PC-9 (cell line): ENCODE results near the gene NPW. TPM values are rescaled to one million over a fixed set of nuclear protein-coding genes. Genes with fewer than 3 reads are reported as not detected.
A peak's percentile ranks its signal among the peaks of the same experiment; 100 is the strongest.

Source experiments
- BruUV-seq: library from RNA; stranded (reverse); fragments of 400-500 nt; replicated peaks from 2 replicates; lab custom pipeline; 2021; lab: Mats Ljungman, UMichigan
- CTCF ChIA-PET: fragments of 300-600 bp; sonication (Branson Sonifier 250); formaldehyde crosslinking; loops from one replicate; lab custom pipeline; 2022; ENCODE audit warnings: antibody characterized with exemption; lab: Charles Lee
- POLR2A ChIA-PET: fragments of 300-600 bp; sonication (Branson Sonifier 250); formaldehyde crosslinking; loops from one replicate; lab custom pipeline; 2022; ENCODE audit warnings: antibody characterized with exemption; ENCODE audit not compliant: unreplicated experiment; lab: Charles Lee
- DNase-seq, 2 experiments: peaks; one replicate each; pipeline versions ENCODE4 v3.0.0 to v3.0.0-alpha.2; 2015 to 2022; ENCODE audit warnings: mixed read lengths in 1 of 2
- H2AFZ ChIP-seq: fragments of 200-600 bp; sonication (generic); 2 replicates; pipeline ENCODE4 v1.8.1; 2017; ENCODE audit warnings: antibody characterized with exemption
- H3F3A ChIP-seq: fragments of 200-600 bp; sonication (generic); 2 replicates; pipeline ENCODE4 v1.8.1; 2017; ENCODE audit warnings: antibody characterized with exemption, mild to moderate bottlenecking, low read depth; ENCODE audit not compliant: insufficient read depth
- H3K27ac ChIP-seq: fragments of 200-600 bp; sonication (generic); 2 replicates; pipeline ENCODE4 v1.6.1; 2016; ENCODE audit warnings: mixed run types
- H3K27me3 ChIP-seq: fragments of 200-600 bp; sonication (generic); 2 replicates; pipeline ENCODE4 v1.6.1; 2016; ENCODE audit warnings: low read depth, mixed run types; ENCODE audit not compliant: insufficient read depth
- H3K36me3 ChIP-seq: fragments of 200-600 bp; sonication (generic); 2 replicates; pipeline ENCODE4 v1.6.1; 2016; ENCODE audit warnings: low read depth, mixed run types
- H3K4me1 ChIP-seq: fragments of 200-600 bp; sonication (generic); replicated peaks from 2 replicates; pipeline ENCODE4 v1.6.1; 2016; ENCODE audit warnings: mixed run types; ENCODE audit not compliant: insufficient read depth
- H3K4me2 ChIP-seq: fragments of 200-600 bp; sonication (generic); 2 replicates; pipeline ENCODE4 v1.6.1; 2017; ENCODE audit warnings: mixed run types
- H3K4me3 ChIP-seq: fragments of 200-600 bp; sonication (generic); 2 replicates; pipeline ENCODE4 v1.6.1; 2016; ENCODE audit warnings: mixed run types
- H3K79me2 ChIP-seq: fragments of 200-600 bp; sonication (generic); 2 replicates; pipeline ENCODE4 v1.6.1; 2017; ENCODE audit warnings: low read depth, mixed run types
- H3K9me2 ChIP-seq: fragments of 200-600 bp; sonication (generic); 2 replicates; pipeline ENCODE4 v1.8.1; 2017; ENCODE audit warnings: mild to moderate bottlenecking; ENCODE audit not compliant: insufficient read depth
- H3K9me3 ChIP-seq: fragments of 200-600 bp; sonication (generic); 2 replicates; pipeline ENCODE4 v1.8.1; 2016; ENCODE audit warnings: low read depth; ENCODE audit not compliant: insufficient read depth
- H4K20me1 ChIP-seq: fragments of 200-600 bp; sonication (generic); 2 replicates; pipeline ENCODE4 v1.8.1; 2017; ENCODE audit not compliant: insufficient read depth
- EZH2 ChIP-seq: fragments of 200-600 bp; sonication (generic); IDR thresholded peaks from 2 replicates; pipeline ENCODE4 v1.8.0; 2017; ENCODE audit warnings: antibody characterized with exemption, low read depth
- intact Hi-C: fragments of 100-400 bp; cut with micrococcal nuclease; formaldehyde crosslinking; loops from one replicate; pipeline ENCODE4 v1.10.0; 2022; ENCODE audit not compliant: unreplicated experiment
- total RNA-seq: library from RNA; stranded (reverse); gene quantifications from 2 replicates; pipeline ENCODE4 v1.2.3, GENCODE V29; 2021
- TF ChIP-seq, protein P1 (sequence below): fragments of 200-600 bp; sonication (generic); conservative IDR thresholded peaks from 2 replicates; pipeline ENCODE4 v1.6.1; 2017; ENCODE audit warnings: mixed run types, antibody characterized with exemption, mild to moderate bottlenecking, moderate library complexity

The NPW gene
- total RNA-seq, 1 experiment from 2014 or later, result 4.0 TPM

- Histone ChIP-seq H3F3A (peaks cover 31% of the 10 kb centered on the region), H3K9me3 (no peaks in the 10 kb centered on the region), H3K9me2 (no peaks in the 10 kb centered on the region), H3K4me2 (peak overlapping the region; percentile 94), H4K20me1 (no peaks in the 10 kb centered on the region), H3K4me1 (peaks cover 42% of the 10 kb centered on the region), H3K36me3 (no peaks in the 10 kb centered on the region), H3K27me3 (no peaks in the 10 kb centered on the region), H3K79me2 (peaks cover 26% of the 10 kb centered on the region), H3K27ac (no peak overlapping the region), H3K4me3 (peak overlapping the region; percentile 88; the same call in 1 of the 2 replicates), H2AFZ (no peak overlapping the region)
- no peak for TF ChIP-seq EZH2
- TF ChIP-seq, protein P1, sequence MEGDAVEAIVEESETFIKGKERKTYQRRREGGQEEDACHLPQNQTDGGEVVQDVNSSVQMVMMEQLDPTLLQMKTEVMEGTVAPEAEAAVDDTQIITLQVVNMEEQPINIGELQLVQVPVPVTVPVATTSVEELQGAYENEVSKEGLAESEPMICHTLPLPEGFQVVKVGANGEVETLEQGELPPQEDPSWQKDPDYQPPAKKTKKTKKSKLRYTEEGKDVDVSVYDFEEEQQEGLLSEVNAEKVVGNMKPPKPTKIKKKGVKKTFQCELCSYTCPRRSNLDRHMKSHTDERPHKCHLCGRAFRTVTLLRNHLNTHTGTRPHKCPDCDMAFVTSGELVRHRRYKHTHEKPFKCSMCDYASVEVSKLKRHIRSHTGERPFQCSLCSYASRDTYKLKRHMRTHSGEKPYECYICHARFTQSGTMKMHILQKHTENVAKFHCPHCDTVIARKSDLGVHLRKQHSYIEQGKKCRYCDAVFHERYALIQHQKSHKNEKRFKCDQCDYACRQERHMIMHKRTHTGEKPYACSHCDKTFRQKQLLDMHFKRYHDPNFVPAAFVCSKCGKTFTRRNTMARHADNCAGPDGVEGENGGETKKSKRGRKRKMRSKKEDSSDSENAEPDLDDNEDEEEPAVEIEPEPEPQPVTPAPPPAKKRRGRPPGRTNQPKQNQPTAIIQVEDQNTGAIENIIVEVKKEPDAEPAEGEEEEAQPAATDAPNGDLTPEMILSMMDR, result no peak
- no TSS peak for BruUV-seq
- ChIA-PET POLR2A (interaction anchor here (0.7 kb wide), 1 partner anchor 43 kb away, joined by 6 read pairs; no protein-coding TSS in a partner anchor), CTCF (no interaction called here)
- no peak for DNase-seq
- intact Hi-C loops, result loop anchor here (2.0 to 10.0 kb wide), 3 partner anchors 13 to 559 kb away; partner anchors contain the start of genes GFER and NOXO1
Observed at GRCh38 chr16:2045965-2046892, 26.6 kb downstream of the NPW start.

DNA sequence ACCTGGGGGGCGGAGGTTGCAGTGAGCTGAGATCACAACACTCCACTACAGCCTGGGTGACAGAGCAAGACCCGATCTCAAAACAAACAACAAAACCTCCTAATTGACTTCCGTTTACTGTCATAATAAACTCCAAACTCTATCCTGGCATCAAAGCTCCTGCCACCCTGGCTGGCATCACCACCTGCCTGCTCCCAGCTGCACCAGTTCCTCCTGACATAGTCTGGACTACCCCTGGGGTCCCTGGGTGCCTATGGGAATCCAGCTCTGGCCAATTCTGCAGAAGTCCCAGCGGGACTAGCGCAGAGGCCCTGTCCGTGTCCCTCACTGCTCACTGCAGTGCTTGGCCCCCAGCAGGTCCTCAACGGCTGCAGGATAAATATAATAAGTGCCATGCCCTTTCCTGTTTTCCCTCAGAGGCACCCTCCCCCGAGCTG is 27.3 kb downstream of the NPW start:
- no peak for DNase-seq
- peak overlapping the region; percentile 88 for H3K4me3 ChIP-seq
- H4K20me1 ChIP-seq, result no peaks in the 10 kb centered on the region
- intact Hi-C loops, result loop anchor here (2.0 to 10.0 kb wide), 3 partner anchors 14 to 558 kb away; partner anchors contain the start of genes GFER and NOXO1
- H3K36me3 ChIP-seq, result no peaks in the 10 kb centered on the region
- peak overlapping the region; percentile 94 for H3K4me2 ChIP-seq
- CTCF ChIA-PET, result interaction anchor here (0.6 kb wide), 1 partner anchor 18 kb away, joined by 3 read pairs; no protein-coding TSS in a partner anchor
- no peaks in the 10 kb centered on the region for H3K27me3 ChIP-seq
- H3F3A ChIP-seq, result peaks cover 24% of the 10 kb centered on the region; the same call in 1 of the 2 replicates
- no peaks in the 10 kb centered on the region for H3K9me3 ChIP-seq
- peaks cover 35% of the 10 kb centered on the region for H3K4me1 ChIP-seq
- no peaks in the 10 kb centered on the region for H3K9me2 ChIP-seq
- no peak overlapping the region for H3K27ac ChIP-seq
- no peak for TF ChIP-seq EZH2
- TF ChIP-seq, protein P1, result no peak
- POLR2A ChIA-PET, result interaction anchor here (0.7 to 1.0 kb wide), 2 partner anchors 43 to 108 kb away, joined by 6 read pairs; partner anchors contain the start of gene TRAF7
- H3K79me2 ChIP-seq, result peaks cover 26% of the 10 kb centered on the region
- H2AFZ ChIP-seq, result peak overlapping the region; percentile 82
- TSS peak; percentile 55 for BruUV-seq
